ENCODE data around the gene NOX3.

NOX3 gene

GRCh38 chr6:155434829-155435423, 20.7 kb downstream of the NOX3 start:
- DNase-seq (ENCODE audit: low read depth in 2 of 2, low spot score in 1 of 2), result no peak

- DNase-seq (ENCODE audit: low read depth in 2 of 2, low spot score in 1 of 2), result no peak
Observed at GRCh38 chr6:155434096-155434495, 21.5 kb downstream of the NOX3 start.

GRCh38 chr6:155432293-155432692, 23.3 kb downstream of the NOX3 start:
- DNase-seq (ENCODE audit: low read depth in 2 of 2, low spot score in 1 of 2), result no peak

GRCh38 chr6:155429321-155429893, 26.2 kb downstream of the NOX3 start:
- no peak for DNase-seq (ENCODE audit: low read depth in 2 of 2, low spot score in 1 of 2)

GRCh38 chr6:155426408-155426945, 29.2 kb downstream of the NOX3 start:
- DNase-seq (ENCODE audit: low read depth in 2 of 2, low spot score in 1 of 2), result no peak

GRCh38 chr6:155424181-155424580, 31.5 kb downstream of the NOX3 start:
- no peak for DNase-seq (ENCODE audit: low read depth in 2 of 2, low spot score in 1 of 2)

GRCh38 chr6:155422635-155423034, 33.0 kb downstream of the NOX3 start:
- DNase-seq (ENCODE audit: low read depth in 2 of 2, low spot score in 1 of 2), result no peak

GRCh38 chr6:155420492-155420891, 35.1 kb downstream of the NOX3 start:
- DNase-seq (ENCODE audit: low read depth in 2 of 2, low spot score in 1 of 2), result no peak

GRCh38 chr6:155419161-155419560, 36.5 kb downstream of the NOX3 start:
- DNase-seq (ENCODE audit: low read depth in 2 of 2, low spot score in 1 of 2), result no peak

GRCh38 chr6:155418017-155418761, 37.5 kb downstream of the NOX3 start:
- DNase-seq (ENCODE audit: low read depth in 2 of 2, low spot score in 1 of 2), result peak; percentile 20 to 54

- no peak for DNase-seq (ENCODE audit: low read depth in 2 of 2, low spot score in 1 of 2)
Observed at GRCh38 chr6:155417454-155417853, 38.2 kb downstream of the NOX3 start.

GRCh38 chr6:155415953-155416352, 39.7 kb downstream of the NOX3 start:
- DNase-seq (ENCODE audit: low read depth in 2 of 2, low spot score in 1 of 2), result no peak

- no peak for DNase-seq (ENCODE audit: low read depth in 2 of 2, low spot score in 1 of 2)
Observed at GRCh38 chr6:155414049-155414448, 41.6 kb downstream of the NOX3 start.

GRCh38 chr6:155412335-155412734, 43.3 kb downstream of the NOX3 start:
- DNase-seq (ENCODE audit: low read depth in 2 of 2, low spot score in 1 of 2), result no peak

- DNase-seq (ENCODE audit: low read depth in 2 of 2, low spot score in 1 of 2), result no peak
Observed at GRCh38 chr6:155411154-155412052, 44.2 kb downstream of the NOX3 start.

- no peak for DNase-seq (ENCODE audit: low read depth in 2 of 2, low spot score in 1 of 2)
Observed at GRCh38 chr6:155409391-155409790, 46.2 kb downstream of the NOX3 start.

- no peak for DNase-seq (ENCODE audit: low read depth in 2 of 2, low spot score in 1 of 2)
Observed at GRCh38 chr6:155408981-155409380, 46.7 kb downstream of the NOX3 start.

GRCh38 chr6:155408231-155408630, 47.4 kb downstream of the NOX3 start:
- no peak for DNase-seq (ENCODE audit: low read depth in 2 of 2, low spot score in 1 of 2)

- no peak for DNase-seq (ENCODE audit: low read depth in 2 of 2, low spot score in 1 of 2)
Observed at GRCh38 chr6:155406801-155407200, 48.8 kb downstream of the NOX3 start.

GRCh38 chr6:155404937-155405336, 50.7 kb downstream of the NOX3 start:
- DNase-seq (ENCODE audit: low read depth in 2 of 2, low spot score in 1 of 2), result no peak

GRCh38 chr6:155402656-155403304, 52.9 kb downstream of the NOX3 start:
- no peak for DNase-seq (ENCODE audit: low read depth in 2 of 2, low spot score in 1 of 2)

Measured in stimulated activated CD8-positive, alpha-beta memory T cell treated with anti-CD3 and anti-CD28 coated beads, Interleukin-4, amount 100 ng/mL, for 4 hours (primary cell).